Middle frontal gyrus (tissue), 1 donor: ENCODE data around the gene NUF2.

Experiments used
- DNase-seq: peaks from one replicate; pipeline ENCODE4 v3.0.0-alpha.2; 2015; ENCODE audit warnings: low spot score; ENCODE audit errors: extremely low spot score

The NUF2 gene

GRCh38 chr1:163399976-163400601, 78.3 kb downstream of the NUF2 start:
- no peak for DNase-seq

GRCh38 chr1:163401211-163401610, 79.5 kb downstream of the NUF2 start:
- DNase-seq = no peak
